Hindlimb muscle (tissue), 1 donor: ENCODE measurements around the gene OR12D2. TPM values are rescaled to one million over a fixed set of nuclear protein-coding genes. Genes with fewer than 3 reads are reported as not detected.

Experiments
- polyA plus RNA-seq: library from polyadenylated mRNA; unstranded; fragments of 120-200 nt; gene quantifications from one replicate; pipeline ENCODE4 v1.2.1, GENCODE V29; 2013; ENCODE audit not compliant: insufficient read length

OR12D2 gene
- polyA plus RNA-seq, 1 donor, result not detected

Other genes starting within 250 kb of the OR12D2 start
- not detected for gene OR2J2, start 224.7 kb upstream of the OR12D2 start, polyA plus RNA-seq
- gene OR14J1, start 93.9 kb upstream of the OR12D2 start, polyA plus RNA-seq, result 0.06 TPM
- gene OR5V1, start 26.8 kb upstream of the OR12D2 start, polyA plus RNA-seq, result not detected
- not detected for gene OR12D3, start 20.3 kb upstream of the OR12D2 start, polyA plus RNA-seq
- not detected for gene OR12D1, start 19.3 kb downstream of the OR12D2 start, polyA plus RNA-seq
- gene OR10C1, start 43.7 kb downstream of the OR12D2 start, polyA plus RNA-seq, result not detected
- not detected for gene OR11A1, start 61.4 kb downstream of the OR12D2 start, polyA plus RNA-seq
- gene OR2H1, start 61.5 kb downstream of the OR12D2 start, polyA plus RNA-seq, result not detected
- gene MAS1L, start 92.3 kb downstream of the OR12D2 start, polyA plus RNA-seq, result not detected
- gene UBD, start 164.1 kb downstream of the OR12D2 start, polyA plus RNA-seq, result 0.25 TPM
- gene OR2H2, start 189.5 kb downstream of the OR12D2 start, polyA plus RNA-seq, result not detected
- 31.1 TPM for gene GABBR1, start 237.6 kb downstream of the OR12D2 start, polyA plus RNA-seq